T47D (cell line): ENCODE results near the gene FTCD.
"Not testable (repeated sequence)": the region's sequence is repeated elsewhere in the genome, so short reads cannot be mapped to it uniquely, and the experiment has no call there.

ENCODE experiments used
- DNase-seq, 2 experiments: peaks; one replicate each; pipeline versions ENCODE4 v3.0.0 to v3.0.0-alpha.2; 2011 to 2012; ENCODE audit warnings: low read depth in 1 of 2, low spot score in 1 of 2
- JUND ChIP-seq: IDR thresholded peaks from 2 replicates; pipeline ENCODE4 v1.6.1; 2012; ENCODE audit warnings: low read depth
- in situ Hi-C: cut with HindIII; loops from 2 replicates; pipeline ENCODE4 v1.10.0; 2016; ENCODE audit warnings: low sequenced_read_pairs, low pct_unique_long_range_greater_than_20kb

Gene FTCD

DNA sequence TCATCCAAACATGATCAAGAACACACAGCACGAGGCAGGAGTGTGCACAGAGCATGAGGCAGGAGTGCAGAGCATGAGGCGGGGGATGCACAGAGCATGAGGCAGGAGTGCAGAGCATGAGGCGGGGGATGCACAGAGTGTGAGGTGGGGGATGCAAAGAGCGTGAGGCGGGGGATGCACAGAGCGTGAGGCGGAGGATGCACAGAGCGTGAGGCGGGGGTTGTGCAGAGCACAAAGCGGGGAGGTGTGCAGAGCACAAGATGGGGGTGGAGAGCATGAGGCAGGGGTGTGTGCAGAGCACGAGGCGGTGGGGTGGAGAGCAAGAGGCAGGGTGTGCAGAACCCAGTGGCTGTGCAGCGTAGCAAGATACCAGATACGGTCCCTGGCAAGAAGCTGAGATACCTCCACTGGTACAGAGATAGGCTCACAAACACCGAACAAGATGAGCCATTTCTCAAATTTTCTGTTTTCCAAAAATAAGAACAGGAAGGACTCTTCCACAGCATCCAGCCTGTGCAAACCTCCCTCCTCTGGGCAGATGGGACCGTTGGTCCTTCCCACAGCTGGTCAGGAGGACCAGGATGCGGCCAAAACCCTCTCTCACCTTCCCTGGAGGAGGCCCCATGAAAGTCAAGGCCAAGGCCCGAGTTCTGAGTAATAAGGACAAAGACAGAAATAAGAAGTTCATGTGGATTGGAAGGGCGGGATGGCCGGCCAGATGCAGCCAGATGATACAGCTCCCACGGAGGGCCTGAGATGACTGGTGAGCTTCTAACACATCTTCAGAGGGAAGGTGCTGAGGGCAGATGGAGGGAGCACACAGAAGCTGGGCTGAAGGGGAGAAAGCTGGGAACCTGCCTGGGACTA, 16.9 kb upstream of the FTCD start:
- no peak for TF ChIP-seq JUND
- in situ Hi-C loops, result no loop called here
- DNase-seq, result no peak

DNA sequence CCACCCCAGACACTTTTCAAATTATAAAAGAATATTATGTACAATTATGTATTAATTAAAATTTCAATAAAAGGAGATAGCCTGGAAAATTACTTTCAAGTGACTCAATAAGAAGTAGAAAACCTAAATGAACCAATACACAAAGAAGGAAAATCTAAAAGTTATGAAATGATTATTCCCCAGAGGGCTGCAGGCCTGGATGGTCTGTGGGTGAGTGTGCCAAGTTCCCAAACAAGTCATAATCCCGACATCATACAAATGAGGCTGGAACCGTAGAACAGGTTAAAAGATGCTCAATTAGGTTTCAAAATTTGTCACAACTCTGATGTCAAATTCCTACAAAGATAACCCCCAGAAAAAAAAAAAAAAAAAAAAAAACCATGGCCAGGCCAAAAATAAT, 16.2 kb upstream of the FTCD start:
- TF ChIP-seq JUND, result no peak
- DNase-seq, result no peak
- in situ Hi-C loops, result no loop called here

DNA sequence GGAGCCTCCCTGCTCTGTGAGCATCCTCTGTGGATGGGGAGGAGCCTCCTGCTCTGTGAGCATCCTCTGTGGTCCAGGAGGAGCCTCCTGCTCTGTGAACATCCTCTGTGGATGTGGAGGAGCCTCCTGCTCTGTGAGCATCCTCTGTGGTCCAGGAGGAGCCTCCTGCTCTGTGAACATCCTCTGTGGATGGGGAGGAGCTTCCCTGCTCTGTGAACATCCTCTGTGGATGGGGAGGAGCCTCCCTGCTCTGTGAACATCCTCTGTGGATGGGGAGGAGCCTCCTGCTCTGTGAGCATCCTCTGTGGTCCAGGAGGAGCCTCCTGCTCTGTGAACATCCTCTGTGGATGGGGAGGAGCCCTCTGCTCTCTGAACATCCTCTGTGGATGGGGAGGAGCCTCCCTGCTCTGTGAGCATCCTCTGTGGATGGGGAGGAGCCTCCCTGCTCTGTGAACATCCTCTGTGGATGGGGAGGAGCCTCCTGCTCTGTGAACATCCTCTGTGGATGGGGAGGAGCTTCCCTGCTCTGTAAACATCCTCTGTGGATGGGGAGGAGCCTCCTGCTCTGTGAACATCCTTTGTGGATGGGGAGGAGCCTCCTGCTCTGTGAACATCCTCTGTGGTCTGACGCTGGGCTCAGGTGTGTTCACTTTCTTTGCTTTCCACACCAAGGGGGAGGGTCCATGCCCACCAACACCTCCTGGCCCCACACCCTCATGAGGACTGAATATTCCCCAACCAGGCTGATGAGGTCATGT, 15.2 kb upstream of the FTCD start:
- DNase-seq, in situ Hi-C loops: not testable (repeated sequence)

DNA sequence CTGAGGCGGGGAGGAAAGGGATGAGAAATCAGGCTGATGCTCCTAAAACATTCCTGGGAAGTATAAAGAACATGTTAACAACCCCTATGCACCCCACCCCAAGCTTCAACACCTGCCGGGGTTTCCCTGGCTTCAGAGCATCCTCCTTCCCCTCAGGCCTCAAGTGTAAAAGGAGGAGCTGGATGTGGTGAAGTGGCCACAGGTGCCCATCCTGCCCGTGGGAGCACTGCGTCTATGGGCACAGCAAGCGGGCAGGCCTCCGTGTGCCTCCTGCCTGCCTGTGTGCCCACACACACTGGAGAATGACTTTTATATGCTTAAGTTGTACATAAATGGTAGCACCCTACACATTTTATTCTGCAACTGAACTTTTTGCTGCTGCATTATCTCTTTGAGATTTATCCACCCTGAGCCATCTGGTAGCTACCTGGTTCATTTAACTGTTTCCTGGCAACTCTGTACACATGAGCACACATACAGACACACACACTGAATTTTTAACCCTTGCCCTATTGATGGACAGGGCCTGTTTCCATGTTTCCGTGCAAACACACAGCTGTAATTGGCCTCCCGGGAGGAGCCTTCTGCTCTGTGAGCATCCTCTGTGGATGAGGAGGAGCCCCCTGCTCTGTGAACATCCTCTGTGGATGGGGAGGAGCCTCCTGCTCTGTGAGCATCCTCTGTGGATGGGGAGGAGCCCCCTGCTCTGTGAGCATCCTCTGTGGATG, 13.4 kb upstream of the FTCD start:
- no peak for DNase-seq
- in situ Hi-C loops, result no loop called here
- no peak for TF ChIP-seq JUND

DNA sequence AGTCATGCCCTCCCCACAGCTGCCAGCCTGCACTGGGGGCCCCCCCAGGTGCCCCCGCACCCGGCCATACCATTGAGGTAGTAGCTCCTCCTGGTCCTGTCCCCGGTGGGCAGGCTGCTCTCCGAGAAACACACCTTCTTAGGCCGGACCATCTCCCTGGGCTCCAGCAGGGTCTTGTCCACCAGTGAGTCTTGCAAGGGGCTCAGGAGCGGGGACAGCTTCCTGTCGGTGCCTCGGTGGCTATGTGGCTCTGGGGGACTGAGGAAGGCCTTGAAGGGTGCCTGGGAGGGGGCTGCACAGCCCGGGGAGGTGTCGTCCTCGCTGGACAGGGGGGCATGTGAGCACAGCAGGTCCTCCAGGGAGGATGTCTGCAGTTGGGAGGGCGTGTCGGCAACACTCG, 12.9 kb upstream of the FTCD start:
- no peak for TF ChIP-seq JUND
- in situ Hi-C loops, result no loop called here
- DNase-seq, result no peak

DNA sequence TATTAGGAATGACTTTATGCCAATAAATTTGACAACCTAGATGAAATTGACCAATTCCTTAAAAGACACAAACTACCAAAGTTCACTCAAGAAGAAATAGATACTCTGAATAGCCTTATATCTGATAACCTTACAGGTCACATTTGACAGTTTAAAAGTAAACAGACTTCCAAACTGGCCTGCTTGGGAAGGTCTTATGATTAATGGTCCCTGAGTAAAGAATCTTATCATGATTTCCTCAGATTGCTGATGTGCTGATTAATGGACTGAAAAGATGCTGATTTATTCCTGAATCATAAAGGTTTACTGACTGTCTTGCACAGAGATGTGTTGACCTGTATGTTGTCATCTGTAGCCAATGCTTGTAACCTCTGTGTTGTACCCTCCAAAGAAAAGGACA, 9.7 kb upstream of the FTCD start:
- DNase-seq, result no peak
- in situ Hi-C loops, result no loop called here
- no peak for TF ChIP-seq JUND

DNA sequence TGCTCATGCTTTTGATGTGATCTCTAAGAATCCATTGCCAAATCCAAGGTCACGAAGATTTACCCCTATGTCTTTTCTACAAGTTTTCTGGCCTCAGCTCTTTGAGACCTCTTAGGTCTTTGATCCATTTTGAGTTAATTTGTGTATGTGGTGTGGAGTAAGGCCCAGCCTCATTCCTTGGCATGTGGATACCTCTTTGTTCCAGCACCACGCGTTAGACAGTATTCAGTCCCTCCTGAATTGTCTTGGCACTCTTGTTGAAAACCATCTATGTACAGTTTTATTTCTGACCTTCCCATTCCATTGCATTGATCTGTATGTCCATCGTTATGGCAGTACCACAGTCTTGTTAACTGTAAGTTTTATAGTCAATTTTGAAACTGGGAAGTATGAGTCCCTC, 8.0 kb upstream of the FTCD start:
- TF ChIP-seq JUND, result no peak
- DNase-seq, result no peak
- in situ Hi-C loops, result no loop called here

DNA sequence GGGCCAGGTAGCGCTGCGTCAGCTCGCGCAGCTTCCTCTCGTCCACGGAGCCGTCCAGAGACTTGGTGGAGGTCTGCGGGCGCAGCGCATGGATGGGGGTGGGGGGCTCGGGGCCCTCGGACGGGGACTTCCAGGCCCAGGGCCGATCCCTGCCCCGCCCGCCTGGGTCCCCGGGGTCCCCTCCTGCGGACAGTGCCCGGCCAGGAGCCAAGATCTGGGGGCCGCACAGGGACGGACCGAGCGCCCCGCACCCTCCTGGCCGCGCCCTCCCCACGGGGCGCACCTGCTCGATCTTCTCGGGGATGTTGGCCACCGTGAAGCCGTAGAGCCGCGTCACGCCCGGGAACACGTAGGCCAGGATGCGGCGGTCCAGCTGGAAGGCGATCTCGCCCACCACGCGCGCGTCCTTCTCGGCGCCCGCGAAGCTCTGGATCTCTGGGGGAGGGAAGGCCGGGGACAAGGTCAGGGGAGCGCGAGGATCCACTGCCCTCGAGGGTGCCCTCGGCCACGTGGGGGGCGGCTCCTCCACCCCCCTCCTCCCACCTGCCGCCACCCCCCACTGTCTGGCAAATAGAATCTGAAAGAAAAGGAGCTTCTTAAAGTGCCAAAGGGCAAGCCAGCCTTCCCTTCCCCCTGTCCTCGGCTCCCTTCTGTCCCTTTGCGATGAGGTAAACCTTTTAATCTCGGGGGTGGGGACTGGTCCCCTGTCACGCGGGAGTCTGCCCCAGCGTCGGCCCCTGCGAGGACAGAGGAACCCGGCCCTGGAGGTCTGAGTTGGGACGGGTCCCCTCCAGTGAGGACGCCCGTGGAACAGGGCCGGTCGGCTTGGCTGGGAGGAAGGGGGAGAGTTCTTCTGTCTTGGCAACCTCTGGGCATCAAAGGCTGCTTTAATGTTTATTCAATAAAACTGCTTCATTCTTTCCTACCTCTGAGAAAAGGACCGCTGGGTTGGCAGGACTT, 6.5 kb upstream of the FTCD start:
- no peak for DNase-seq
- in situ Hi-C loops, result no loop called here

DNA sequence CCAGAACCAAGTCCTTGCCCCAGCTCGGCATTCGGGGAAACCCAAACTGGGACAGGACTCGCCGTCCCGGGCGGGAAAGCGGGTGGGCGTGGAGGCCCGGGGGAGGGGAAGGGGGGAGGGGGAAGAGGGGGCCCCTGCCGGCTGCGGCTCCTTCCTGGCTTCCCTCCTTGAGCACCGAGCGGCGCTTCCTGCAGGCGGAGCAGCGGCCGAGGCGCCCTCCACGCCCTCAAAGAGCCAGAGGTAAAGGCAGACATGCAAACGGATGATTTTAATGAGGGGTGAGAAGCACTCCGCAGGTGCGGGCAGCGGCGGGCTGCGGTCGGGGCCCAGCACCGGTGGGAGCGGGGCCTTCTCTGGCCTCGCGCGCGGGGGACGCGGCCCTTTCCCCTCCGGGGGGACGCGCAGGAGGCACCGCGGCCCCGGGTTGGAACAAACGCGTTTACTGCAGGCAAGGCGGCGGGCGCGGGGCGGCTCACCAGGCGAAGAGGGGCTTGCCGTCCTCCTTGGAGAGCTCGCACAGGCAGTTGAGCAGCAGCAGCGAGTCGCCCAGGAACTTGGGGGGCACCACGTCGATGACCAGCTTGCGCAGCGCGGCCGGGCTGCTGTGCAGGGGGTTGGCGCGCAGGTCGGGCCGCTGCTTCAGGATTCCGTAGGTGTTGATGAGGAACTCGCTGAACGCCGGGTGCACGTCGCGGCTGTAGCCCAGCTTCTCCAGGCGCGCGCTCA, 5.7 kb upstream of the FTCD start:
- no peak for TF ChIP-seq JUND
- no peak for DNase-seq

More for the DNA sequence above, 6.5 kb upstream of the FTCD start:
- TF ChIP-seq JUND, result no peak

DNA sequence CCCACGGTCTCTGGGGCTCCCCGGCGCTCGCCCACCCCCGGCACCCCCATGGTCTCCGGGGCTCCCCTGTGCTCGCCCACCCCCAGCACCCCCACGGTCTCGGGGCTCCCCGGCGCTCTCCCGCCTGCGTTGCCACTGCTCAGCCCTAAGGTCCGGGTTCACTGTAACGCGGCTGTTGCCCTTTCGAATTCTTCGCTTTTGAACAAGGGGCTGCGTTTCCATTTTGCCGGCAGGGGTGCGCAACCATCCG, 5.2 kb upstream of the FTCD start:
- in situ Hi-C loops, result no loop called here
- TF ChIP-seq JUND, result no peak

More for the DNA sequence above, 5.7 kb upstream of the FTCD start:
- in situ Hi-C loops, result no loop called here

DNA sequence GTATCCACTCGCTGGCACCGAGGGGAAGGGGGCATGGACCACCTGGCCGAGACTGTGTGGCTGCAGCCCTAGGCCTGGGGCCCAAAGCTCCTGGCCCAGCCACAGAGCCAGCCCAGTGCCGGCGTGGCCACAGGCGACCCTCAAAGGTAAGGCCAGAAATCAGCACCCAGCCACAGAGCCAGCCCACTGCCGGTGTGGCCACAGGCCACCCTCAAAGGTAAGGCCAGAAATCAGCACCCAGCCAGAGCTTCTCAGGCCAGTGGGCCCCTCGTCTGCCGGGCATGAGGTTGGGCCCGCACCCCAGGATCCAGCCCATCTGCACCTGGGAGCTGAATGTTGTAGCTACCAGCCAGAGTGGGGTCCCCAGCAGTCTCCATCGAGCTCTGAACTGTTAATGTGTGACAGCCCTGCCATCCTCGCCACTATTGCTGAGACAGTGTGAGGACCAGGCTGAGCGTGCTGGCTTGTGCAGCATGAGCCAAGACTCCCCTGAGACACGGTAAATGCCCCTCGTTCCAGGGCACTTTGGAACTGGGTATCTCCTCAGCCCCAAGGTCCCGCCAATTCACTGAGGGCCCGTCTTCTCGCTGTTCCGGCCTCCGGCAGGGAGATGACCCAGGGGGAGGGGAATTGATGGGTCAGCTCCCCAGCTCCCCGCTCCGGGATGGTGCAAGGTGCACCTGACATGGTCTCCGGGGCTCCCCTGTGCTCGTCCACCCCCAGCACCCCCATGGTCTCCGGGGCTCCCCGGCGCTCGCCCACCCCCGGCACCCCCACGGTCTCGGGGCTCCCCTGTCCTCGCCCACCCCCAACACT, 4.7 kb upstream of the FTCD start:
- in situ Hi-C loops, result no loop called here
- no peak for TF ChIP-seq JUND
- DNase-seq, result no peak

More for the DNA sequence above, 5.2 kb upstream of the FTCD start:
- no peak for DNase-seq
